Measurements from ENCODE around the gene CLNK.

GRCh38 chr4:10565166-10565780 lies 119.3 kb downstream of the CLNK start:
- TF ChIP-seq FOXK2 (IDR thresholded peaks at IDR 0.05) (no peak), SUZ12 (IDR thresholded peaks at IDR 0.05) (no peak)
